ENCODE measurements around the gene CKB.

Gene CKB

DNA sequence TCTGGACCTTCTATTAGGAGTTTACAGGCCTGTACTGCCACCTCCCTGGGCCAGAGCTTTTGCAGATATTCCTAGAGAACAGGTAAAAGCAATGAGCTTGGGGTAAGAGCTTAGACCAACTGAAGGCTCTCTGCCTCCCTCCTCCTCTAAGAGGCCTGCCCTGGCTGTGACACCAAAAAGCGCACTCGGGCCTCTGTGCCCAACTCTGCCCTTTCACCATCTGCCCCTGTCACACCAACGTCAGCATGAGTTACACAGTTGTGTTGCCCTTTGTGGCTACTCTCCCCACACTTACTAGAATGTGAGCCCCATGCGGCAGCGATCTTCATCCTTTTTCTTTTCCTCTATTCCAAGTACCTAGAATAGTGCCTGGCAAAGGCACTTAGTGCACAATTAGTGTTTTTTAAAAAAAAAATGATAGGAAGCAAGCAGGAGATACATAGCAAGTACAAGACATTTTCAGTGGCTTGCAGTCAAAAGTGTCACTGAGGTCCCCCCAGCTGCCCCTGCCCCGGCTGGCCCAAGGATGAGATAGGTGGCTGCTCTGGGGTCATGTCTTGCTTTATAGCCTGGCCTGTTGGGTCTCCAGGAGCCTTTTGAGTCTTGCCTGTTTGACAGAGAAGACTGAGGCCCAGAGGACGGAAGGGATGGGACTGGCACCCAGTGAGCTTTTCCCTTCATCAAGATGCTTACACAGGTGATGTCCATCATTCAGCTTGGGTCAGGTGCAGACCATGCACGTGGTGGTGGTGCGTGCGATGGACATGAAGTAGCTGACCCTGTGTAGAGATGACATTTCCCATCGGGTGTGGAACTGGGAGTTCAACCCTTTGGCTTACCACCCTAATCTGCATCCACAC, 12.5 kb downstream of the CKB start:
- no peak for DNase-seq

DNA sequence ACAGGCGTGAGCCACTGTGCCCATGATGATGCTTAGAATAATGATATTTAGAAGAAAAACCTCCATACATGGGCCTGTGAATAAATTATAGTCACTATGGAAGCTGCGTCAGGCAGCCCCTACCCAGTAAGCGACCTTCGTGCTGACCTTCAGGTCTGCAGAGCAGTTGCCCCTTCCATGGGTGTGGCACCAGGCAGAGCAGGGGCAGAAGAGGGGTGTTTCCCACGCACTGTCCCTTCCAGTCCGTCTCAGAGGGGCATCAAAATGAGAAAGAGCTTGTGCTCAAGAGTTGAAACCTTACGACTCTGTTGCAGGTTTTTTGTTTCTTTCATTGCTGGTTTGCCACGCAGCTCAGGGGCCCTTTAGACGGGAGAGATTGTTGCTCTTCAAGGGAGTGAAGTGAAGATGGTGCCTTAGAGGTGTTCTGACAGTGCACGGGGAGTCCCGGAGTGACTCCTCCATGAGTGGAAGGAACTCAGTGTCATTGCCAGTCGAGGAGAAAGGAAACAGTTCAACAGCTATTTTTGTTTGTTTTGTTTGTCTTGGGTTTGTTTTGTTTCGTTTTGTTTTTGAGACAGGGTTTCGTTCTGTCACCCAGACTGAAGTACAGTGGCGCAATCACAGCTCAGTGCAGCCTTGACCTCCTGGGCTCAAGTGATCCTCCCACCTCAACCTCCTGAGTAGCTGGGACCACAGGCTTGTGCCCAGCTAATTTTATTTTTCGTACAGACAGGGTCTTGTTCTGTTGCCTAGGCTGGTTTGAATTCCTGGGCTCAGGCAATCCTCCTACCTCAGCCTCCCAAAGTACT, 13.9 kb downstream of the CKB start:
- no peak for DNase-seq

DNA sequence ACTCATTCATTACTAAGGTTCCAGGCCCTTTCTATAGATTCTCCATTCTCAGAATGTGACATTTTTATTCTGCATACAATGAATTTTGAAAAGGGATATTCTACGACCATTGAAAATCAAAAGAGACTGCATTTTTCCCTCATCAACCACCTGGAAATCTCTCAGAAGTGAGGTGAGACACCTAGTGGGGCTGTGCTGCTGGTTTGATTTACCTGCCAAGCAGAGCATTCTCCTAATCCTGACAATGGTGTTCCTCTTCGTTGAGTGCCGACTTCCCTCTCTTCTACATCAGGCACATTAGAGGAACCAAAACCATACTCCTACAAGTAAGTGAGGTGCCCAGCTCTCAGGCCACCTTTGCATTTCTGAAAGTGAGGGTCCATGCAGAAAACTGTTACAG, 14.9 kb downstream of the CKB start:
- no peak for DNase-seq

DNA sequence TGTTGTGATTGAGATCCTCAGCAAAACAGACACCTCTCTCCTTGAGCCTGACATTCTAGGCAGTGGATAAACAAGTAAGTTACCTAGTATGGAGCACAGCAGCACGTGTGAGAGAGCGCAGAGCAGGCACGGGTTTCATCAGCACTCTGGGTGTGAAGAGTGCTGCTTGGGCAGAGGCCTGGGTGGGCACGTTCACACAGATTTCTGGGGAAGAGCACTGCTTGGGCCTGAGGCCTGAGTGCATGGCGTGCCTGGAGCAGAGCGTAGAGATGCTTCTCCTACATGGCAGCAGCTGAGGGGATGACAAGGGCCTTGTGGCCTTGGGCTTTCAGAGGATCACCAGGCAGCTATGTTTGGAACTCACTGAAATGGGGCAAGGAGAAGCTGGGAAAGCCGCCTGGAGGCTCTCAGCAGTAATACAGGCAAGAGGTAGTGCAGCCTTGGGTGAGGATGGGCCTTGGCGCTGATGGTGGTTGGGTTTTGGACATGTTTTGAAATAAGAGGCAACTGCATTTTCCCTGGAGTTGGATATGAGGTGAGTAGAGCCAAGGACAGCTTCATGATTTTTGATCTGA, 17.6 kb downstream of the CKB start:
- DNase-seq = no peak

DNA sequence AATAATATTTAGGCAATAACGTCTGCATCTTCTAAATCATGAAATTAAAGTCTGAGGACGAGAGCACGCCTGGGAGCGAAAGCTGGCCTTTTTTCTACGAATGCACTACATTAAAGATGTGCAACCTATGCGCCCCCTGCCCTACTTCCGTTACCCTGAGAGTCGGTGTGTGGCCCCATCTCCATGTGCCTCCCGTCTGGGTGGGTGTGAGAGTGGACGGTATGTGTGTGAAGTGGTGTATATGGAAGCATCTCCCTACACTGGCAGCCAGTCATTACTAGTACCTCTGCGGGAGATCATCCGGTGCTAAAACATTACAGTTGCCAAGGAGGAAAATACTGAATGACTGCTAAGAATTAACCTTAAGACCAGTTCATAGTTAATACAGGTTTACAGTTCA, 19.3 kb downstream of the CKB start:
- DNase-seq = no peak

DNA sequence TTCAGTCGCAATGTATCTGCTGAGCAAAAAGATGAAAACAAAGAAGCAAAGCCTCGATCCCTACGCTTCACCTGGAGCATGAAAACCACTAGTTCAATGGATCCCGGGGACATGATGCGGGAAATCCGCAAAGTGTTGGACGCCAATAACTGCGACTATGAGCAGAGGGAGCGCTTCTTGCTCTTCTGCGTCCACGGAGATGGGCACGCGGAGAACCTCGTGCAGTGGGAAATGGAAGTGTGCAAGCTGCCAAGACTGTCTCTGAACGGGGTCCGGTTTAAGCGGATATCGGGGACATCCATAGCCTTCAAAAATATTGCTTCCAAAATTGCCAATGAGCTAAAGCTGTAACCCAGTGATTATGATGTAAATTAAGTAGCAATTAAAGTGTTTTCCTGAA, 19.8 kb downstream of the CKB start:
- no peak for DNase-seq

DNA sequence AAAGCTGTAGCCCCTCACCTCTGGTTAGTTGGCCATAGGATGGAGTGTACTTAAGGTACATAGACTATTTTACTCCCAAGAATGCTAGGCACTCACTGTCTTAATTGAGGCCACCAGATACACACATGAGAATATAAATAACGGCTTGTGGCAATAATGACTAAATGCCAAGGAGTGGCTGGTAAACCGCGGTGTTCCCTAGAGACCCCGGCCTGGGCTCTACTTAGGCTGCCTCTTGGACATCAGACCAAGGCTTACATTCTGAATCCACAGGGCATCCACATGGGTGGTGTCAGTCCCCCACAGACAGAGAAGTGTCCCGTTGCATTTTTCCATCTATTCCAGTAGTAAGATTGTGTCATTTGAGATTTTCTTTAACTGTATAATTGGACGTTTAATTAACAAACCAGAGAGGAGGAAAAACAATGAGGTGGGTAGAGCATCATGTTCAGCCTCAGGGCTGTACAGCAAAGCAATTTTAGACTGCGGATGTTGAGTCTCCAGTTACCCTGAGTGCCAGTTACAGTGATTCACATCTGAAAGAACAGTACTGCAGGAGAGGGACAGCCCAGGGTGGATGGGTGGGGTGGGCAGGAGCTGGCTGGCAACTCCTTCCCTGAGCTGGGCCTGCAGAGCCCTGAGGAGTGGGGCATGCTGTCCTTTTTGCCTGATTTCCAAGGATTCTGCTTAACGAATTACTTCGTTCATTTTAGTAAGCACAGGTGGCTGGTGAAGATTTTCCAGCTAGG, 20.5 kb downstream of the CKB start:
- DNase-seq = no peak

DNA sequence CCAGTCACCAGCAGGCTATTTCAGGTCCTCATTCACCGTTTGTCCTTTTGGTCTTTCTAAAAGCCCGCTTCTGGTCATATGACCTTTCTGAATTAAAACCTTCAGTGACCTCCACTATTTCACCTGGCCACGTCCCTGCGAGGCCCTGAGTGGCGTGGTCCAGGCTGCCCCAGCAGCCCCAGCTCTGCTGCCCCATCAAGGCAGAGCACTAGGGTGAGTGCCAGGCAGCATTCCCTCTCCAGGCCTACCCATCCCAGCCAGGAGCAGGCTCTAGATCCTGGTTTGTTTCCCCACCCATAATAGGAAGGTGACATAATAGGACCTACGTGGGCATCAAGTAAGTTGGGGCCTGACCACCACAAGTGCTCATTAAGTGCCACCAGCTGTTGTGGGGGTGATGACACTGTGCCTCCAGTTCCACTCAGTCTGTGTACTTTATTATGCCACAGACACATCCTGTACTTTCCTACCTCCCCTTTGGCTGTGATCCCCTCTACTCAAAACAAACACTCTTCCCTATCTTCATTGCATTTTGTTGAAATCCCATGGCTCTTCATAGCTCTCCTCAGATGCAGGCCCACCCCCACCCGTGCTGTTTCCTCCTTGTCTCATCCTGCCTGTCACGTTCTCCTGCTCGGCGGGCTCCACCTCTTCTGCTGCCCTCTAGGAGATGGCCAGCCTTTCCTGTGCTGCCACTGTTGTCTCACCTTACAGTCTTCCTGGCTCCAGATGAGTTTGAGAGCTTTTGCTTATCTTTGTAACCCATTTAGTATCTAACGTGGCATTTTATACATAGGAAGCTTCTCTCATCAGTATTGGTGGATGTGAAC, 21.4 kb downstream of the CKB start:
- DNase-seq = no peak

DNA sequence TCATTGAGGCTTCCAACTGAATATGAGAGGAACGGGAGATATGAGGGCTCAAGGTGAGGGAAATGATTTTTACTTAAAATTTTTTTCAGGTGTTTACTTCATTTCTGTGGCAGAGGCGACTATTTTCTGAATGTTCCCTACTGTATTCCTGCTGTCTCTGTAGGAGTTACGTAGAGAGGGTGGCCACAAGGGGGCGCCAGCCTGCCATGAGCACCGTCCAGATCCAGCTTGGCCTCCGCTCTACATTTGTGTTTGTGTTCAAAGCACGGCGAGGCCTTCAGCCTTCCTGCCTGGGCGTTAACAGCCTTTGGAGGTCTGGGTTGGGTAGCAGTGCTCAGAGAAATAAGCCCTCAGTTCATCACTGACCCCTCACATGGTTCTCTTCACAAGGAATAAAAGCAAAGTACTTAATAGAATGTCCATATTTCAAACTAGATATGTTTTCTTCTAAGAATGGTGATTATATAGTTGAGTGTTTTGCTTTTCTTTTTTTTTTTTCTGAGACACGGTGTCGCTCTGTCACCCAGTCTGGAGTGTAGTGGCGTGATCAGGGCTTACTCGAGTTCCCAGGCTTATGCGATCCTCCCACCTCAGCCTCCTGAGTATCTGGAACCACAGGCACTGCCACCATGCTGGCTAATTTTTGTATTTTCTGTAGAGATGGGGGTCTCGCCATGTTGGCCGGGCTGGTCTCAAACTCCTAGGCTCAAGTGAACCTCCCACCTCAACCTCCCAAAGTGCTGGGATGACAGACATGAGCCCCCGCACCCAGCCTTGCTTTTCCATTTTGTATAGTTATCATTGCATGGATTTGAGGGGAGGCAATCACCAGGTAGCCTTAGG, 22.3 kb downstream of the CKB start:
- peak; percentile 74 for DNase-seq

DNA sequence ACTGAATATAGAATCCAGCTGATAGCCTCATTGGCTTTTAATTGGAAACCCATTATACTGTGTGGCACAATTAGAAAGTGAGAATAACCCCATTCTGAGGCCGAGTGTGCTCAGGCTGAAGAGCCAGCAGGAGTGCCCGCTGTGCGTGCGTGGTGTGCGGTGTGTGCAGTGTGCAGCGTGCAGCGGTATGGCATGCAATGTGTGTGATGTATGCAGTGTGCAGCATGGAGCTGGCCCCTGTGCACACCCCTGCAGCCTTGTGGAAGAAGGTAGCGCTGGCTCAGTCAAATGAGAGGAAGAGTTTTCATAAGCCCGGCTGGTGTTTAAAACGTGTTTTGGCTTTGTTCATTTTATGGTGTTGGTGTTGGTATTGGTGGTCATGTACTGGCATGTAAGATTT, 22.9 kb downstream of the CKB start:
- DNase-seq = no peak

DNA sequence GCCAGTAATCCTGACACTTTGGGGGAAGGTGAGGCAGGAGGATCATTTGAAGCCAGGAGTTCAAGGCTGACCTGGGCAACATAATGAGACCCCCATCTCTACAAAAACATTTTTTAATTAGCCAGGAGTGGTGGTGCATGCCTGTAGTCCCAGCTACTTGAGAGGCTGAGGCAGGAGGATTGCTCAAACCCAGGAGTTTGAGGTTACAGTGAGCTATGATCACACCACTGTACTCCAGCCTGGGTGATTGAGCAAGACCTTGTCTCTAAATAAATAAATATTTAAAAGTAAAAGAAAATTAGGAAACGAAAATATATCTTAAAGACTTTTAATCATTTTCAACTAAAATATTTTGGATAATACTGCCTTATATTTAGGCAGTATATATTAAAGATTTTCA, 25.9 kb downstream of the CKB start:
- DNase-seq = no peak

DNA sequence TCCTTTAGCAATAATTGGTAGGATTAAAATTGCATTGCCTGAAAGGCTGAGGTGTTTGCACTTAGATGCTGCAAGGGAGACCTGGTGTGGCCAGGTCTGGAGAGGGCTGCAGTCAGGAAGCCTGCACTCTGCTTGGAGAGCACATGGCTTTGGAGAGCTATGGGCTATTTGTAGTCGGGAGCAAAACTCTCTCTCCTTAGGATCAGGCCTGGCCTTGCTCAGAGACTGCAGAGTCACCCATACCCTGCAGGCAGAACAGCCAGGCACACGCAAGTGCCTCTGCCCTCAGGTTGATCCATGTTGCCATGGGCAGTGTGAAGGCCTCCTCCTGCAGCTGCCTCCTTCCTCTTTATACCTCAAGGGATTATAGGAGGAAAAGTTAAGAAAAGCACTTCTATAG, 26.8 kb downstream of the CKB start:
- DNase-seq = no peak

DNA sequence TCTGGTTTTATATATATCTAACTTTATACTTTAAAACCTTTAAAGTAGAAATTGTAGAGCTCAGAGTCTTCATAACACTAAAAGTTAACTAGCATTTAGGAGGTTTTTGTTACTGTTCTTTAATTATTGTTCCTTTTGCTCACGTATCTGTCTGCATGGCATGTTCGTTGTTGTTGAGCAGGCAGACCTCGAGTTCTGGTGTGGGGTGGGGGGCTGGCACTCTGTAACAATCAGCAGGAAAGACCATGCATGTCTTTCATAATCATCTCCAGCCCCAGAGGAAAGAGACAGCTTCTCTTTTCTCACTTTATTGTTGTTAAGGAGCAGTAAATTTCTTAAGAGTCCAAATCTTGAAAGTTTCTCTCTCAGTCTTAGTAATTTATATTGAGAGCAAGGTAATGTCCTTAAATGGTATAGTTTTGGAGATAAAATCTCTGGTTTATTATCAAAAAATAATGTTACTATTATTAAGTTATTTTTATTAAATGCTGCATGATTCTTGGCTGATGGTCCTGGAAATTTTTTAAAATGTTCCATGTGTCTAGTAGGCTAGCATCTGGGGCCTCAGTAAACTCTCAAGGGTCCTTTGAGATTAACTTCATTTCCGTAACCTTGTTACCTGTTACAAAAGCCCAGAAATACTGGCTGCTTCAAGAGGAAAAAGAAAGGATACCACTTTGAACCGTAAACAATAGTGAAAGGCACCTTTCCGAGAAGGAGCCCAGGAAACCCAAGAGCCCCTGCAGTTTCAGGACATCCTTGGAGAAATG, 30.3 kb downstream of the CKB start:
- no peak for DNase-seq

DNA sequence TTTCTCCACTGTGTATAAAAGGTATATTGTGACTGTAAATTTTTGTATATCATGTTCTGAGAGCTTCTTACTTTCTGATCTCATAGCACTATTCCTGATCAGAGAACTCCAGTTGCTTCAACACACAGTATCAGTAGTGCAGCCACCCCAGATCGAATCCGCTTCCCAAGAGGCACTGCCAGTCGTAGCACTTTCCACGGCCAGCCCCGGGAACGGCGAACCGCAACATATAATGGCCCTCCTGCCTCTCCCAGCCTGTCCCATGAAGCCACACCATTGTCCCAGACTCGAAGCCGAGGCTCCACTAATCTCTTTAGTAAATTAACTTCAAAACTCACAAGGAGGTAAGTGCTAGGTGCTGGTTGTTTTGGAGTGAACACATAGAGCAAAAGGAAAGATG, 30.9 kb downstream of the CKB start:
- DNase-seq = no peak

DNA sequence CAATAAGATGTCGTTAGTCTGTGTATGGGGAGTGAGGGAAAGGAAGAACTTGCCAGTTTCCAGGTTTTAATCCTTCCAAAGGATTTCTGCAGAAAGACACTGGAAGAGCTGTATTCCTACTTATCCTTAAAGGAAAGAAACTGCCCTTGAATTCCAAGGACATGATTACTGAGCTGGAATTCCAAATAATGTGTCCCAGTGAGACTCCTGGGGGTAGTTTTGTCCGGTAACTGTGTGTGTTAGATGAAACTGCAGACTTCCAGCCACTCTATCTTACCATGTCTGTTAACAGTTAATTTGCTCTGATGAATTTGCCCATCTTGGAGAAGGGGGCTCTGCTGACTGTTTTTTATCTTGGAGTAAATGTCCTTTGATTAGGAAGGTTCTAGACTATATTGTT, 33.0 kb downstream of the CKB start:
- no peak for DNase-seq

DNA sequence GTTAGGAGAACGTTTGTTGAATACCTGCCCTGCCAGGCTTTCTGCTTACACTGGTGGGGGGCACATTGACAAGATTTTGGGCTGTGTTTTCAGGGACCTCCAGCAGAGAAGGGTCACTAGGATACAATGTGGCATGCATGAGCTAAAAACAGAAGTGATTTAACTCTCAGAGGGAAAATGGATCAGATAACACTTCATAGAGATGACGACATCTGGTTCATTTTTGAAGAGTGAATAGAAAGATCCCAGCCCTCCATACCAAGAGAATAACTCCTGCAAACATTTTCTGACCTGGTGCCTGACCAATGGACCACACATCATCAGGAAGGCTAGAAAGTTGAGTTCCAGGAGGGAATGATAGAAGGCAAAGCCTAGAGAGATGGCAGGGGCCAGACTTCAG, 33.7 kb downstream of the CKB start:
- no peak for DNase-seq

DNA sequence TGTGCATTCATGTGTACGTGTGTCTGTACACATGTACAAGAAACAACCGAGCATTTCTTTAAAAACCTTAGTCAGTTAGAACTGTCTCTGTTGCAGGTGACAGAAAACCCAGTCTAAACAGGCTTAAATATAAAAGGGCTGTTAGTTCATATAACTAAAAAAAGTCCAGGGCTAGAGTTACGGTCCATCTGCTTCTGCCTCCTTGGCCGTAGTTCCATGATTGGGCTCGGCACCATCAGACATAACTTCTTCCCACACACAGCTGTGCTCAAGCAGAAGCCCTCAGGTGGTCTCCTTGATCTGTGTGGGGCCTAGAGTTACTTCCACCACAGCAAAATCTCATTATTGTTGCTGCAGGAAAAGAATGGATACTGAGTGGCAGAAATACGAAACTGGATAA, 34.6 kb downstream of the CKB start:
- DNase-seq = no peak

DNA sequence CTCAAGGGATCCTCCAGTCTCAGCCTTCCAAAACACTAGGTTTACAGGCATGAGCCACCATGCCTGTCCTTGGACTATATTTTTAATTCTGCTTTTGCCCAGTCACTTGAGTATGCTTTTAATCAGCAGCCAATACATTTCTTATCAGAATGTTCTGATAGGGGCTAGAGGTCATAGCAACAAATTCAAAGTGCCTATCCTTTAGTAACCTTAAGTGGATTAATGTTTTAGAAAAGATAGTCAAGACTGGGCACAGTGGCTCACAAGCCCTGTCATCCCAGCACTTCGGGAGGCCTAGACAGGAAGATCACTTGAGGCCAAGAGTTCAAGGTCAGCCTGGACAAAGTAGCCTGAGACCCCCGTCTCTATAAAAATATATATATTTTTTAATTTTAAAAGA, 37.1 kb downstream of the CKB start:
- DNase-seq = no peak

DNA sequence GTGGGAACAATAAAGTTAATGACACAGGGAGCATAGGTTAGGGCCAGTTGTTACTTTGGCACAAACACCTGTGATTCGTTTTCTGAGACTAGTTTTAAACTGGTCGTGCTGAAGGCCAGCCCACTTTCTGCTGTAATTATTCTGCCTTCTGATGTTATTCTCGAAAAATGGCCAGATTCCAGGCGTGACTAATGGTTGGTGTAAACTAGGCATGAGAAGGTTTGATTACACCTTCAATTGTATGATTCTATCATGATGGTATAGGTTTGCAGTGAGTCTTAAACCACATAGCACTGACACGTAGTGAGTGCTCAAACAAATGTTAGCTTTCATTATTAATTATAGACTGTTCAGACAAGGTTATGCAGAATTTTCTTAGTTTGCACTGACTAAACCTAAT, 39.0 kb downstream of the CKB start:
- DNase-seq = no peak

DNA sequence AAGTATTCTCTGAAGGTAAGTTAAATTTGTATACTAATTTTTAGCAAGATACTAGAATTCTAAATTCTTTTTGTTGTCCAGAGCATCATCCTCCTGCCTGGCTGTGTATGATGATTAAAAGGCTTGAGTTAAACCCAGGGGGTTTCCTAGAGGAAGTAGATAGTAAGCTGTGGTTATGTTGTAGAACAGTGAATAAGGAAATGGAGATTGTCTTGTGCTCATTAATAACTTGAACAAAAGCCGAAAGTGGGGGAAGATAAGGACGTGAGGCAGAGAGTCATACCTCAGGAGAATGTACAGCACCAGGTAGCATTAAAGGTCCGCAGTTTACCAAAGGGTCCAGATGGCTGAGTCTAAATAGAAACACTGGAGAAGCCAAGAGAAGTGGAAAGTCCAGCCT, 42.0 kb downstream of the CKB start:
- no peak for DNase-seq

DNA sequence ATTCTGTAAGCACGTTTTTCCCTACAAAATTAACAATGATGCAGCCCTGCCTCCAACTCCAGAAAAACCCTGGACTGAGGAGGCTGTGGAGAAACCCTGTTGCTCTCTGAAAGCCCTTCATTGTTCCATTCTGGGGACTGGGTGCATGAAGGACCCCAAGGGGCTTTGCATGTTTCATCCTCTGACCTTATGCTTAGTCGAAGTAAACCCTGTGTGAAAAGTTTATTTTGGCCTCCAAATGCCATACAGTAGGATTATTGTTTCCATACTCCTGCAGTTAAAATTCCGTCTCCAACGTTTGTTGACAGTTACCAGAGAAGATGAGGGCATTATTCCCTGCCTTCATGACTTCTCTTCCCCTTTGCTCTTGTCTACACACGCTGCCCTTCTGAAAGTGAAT, 46.0 kb downstream of the CKB start:
- no peak for DNase-seq

Data from GDM1 (cell line).